ENCODE measurements around the gene HPS6.

HPS6 gene

GRCh38 chr10:102069071-102069470 lies 3.9 kb downstream of the HPS6 start:
- no peak for DNase-seq (ENCODE audit: low spot score)

- DNase-seq (ENCODE audit: low spot score) = peak; percentile 75
Measured at GRCh38 chr10:102072673-102073527, 7.8 kb downstream of the HPS6 start.

- DNase-seq (ENCODE audit: low spot score) = no peak
Measured at GRCh38 chr10:102083541-102083940, 18.4 kb downstream of the HPS6 start.

GRCh38 chr10:102085336-102085735 lies 20.2 kb downstream of the HPS6 start:
- DNase-seq (ENCODE audit: low spot score) = no peak

- DNase-seq (ENCODE audit: low spot score) = no peak
Measured at GRCh38 chr10:102086196-102086595, 21.0 kb downstream of the HPS6 start.

GRCh38 chr10:102090772-102091171 lies 25.6 kb downstream of the HPS6 start:
- DNase-seq (ENCODE audit: low spot score) = no peak

- DNase-seq (ENCODE audit: low spot score) = no peak
Measured at GRCh38 chr10:102096449-102096848, 31.3 kb downstream of the HPS6 start.

- no peak for DNase-seq (ENCODE audit: low spot score)
Measured at GRCh38 chr10:102101152-102101551, 36.0 kb downstream of the HPS6 start.

- DNase-seq (ENCODE audit: low spot score) = no peak
Measured at GRCh38 chr10:102102421-102102820, 37.3 kb downstream of the HPS6 start.

GRCh38 chr10:102106998-102107397 lies 41.8 kb downstream of the HPS6 start:
- no peak for DNase-seq (ENCODE audit: low spot score)

GRCh38 chr10:102109166-102110116 lies 44.3 kb downstream of the HPS6 start:
- no peak for DNase-seq (ENCODE audit: low spot score)

- DNase-seq (ENCODE audit: low spot score) = no peak
Measured at GRCh38 chr10:102111276-102111675, 46.1 kb downstream of the HPS6 start.

- DNase-seq (ENCODE audit: low spot score) = no peak
Measured at GRCh38 chr10:102112210-102112817, 47.2 kb downstream of the HPS6 start.

GRCh38 chr10:102113261-102113955 lies 48.3 kb downstream of the HPS6 start:
- no peak for DNase-seq (ENCODE audit: low spot score)

- DNase-seq (ENCODE audit: low spot score) = no peak
Measured at GRCh38 chr10:102113956-102114857, 49.1 kb downstream of the HPS6 start.

- peak; percentile 85 for DNase-seq (ENCODE audit: low spot score)
Measured at GRCh38 chr10:102114861-102115618, 49.9 kb downstream of the HPS6 start.

- DNase-seq (ENCODE audit: low spot score) = no peak
Measured at GRCh38 chr10:102115775-102116174, 50.6 kb downstream of the HPS6 start.

- DNase-seq (ENCODE audit: low spot score) = no peak
Measured at GRCh38 chr10:102116656-102117055, 51.5 kb downstream of the HPS6 start.
